Right lobe of liver (tissue), 4 donors: ENCODE data around the gene SELENOV.

Source experiments
- CTCF ChIP-seq, 4 donors: fragments of 200-600 bp in 3 of 4; fragments of 450-650 bp in 1 of 4; IDR thresholded peaks; one replicate each; pipeline versions ENCODE4 v1.5.1 to v1.8.0; 2016 to 2022; ENCODE audit warnings: antibody characterized with exemption in 4 of 4, mild to moderate bottlenecking in 2 of 4
- POLR2A ChIP-seq: fragments of 450-650 bp; IDR thresholded peaks from one replicate; pipeline ENCODE4 v1.6.1; 2017; ENCODE audit warnings: antibody characterized with exemption, mild to moderate bottlenecking
- donor health status: DM: no; HTN: no; CAD: no.
- donor health status: DM: no; HTN: no; CAD: no.
- donor health status: DM: no; HTN: yes; CAD: no.

DNA sequence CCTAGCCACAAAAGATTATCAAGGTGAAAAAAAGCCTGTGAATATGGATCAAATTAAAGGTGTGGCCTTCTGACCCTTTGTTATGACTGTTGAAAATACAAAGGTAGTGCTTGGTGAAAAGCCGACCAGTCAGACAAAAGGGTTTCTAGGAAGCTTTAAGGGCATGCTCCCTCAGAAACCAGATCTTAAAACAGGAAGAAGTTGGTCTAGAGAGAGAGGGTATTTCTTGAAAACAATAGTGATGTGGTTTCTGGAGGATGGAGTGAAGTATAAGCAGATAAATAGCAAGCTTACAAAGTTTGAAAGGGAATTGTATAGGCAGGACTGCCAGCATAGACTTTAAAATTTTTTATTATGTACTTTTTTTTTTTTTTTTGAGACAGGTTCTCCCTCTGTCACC lies 30.0 kb downstream of the SELENOV start:
- TF ChIP-seq POLR2A (no peak), CTCF (IDR thresholded peaks at IDR 0.05) (no peak)
